HG02759 (cell line): Measurements from ENCODE around the gene KIFBP.
"Not testable (repeated sequence)": the region's sequence is repeated elsewhere in the genome, so short reads cannot be mapped to it uniquely, and the experiment has no call there.

Experiments
- ATAC-seq: cut with Tn5 transposase; IDR thresholded peaks from one replicate; pipeline ENCODE4 v1.9.1; 2021; ENCODE audit warnings: mild to moderate bottlenecking, moderate library complexity; ENCODE audit not compliant: unreplicated experiment

Gene KIFBP

GRCh38 chr10:68988530-68989316 lies at the start of gene KIFBP:
TSS of gene KIFBP (plus strand) at chr10:68988803. CDS start at chr10:68988833, 30 bp downstream.
- ATAC-seq: peak; percentile 85

DNA sequence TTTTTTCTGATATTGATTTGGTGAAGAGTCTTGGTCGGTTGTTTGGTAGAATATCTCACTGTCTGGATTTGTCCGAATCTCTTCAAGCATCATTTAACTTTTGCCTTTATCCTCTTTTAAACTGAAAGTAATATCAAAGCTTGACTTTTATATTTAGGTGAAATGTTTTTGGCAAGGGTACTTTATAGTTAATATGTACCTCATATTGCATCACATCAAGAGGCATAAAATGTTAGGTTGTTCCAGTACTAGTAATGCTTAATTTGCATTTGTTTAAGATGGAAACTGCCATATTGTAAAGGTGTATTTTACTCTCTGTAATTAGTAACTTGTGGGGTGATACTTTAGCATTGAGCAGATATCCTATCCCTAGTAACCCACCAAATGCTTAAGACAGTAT lies 49.7 kb upstream of the KIFBP start:
- ATAC-seq: no peak

- ATAC-seq: not testable (repeated sequence)
These were observed 47.7 kb upstream of the KIFBP start for GRCh38 chr10:68940917-68941316.

GRCh38 chr10:68950598-68950997 lies 38.0 kb upstream of the KIFBP start:
- ATAC-seq: no peak

GRCh38 chr10:68954904-68955303 lies 33.7 kb upstream of the KIFBP start:
- no peak for ATAC-seq

GRCh38 chr10:68955355-68955831 lies 33.2 kb upstream of the KIFBP start:
- peak; percentile 7 for ATAC-seq

- peak; percentile 88 for ATAC-seq
These were observed 32.6 kb upstream of the KIFBP start, which contains the start of gene DDX21 for GRCh38 chr10:68955832-68956532. TSS of gene DDX21 (plus strand) at chr10:68956170. CDS start at chr10:68956226, 56 bp downstream.

DNA sequence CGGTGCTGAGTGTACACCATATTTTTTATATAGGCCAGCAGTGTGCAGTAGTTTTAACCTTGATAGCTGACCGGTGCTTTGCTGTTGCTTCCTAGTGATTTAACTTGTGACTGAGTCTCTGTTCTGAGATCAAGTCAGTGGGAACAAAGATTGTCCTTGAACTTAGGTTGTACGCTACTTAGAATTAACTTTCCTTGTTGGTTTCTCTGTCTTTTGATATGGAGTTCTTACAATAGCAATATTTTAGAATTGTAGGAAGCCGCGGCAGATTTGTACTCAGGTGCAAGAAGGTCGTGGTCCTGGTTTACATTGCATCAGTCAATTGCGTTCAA lies 31.4 kb upstream of the KIFBP start:
- ATAC-seq: no peak

DNA sequence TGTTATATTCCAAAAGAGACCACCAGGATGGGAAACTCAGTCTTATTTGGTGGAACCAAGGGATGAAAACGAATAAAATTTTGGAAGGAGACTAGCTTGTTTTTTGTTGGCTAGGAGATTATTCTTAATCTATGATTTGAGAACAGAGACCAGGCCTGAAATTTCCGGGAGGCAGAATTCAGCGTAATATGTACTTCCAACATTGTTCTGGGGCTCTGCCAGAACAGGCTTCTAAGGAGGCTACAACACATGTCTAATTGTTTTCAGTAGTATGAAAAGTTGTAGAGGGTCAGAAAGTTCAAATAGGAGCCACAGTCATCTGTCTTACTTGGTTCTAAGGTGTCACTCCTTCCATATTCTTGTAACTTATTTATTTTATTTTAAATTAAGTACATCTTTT lies 30.9 kb upstream of the KIFBP start:
- ATAC-seq: no peak

GRCh38 chr10:68959695-68960527 lies 28.7 kb upstream of the KIFBP start:
- ATAC-seq: no peak

GRCh38 chr10:68963151-68963550 lies 25.5 kb upstream of the KIFBP start:
- ATAC-seq: no peak

- ATAC-seq: no peak
These were observed 14.6 kb upstream of the KIFBP start for GRCh38 chr10:68973975-68974374.

DNA sequence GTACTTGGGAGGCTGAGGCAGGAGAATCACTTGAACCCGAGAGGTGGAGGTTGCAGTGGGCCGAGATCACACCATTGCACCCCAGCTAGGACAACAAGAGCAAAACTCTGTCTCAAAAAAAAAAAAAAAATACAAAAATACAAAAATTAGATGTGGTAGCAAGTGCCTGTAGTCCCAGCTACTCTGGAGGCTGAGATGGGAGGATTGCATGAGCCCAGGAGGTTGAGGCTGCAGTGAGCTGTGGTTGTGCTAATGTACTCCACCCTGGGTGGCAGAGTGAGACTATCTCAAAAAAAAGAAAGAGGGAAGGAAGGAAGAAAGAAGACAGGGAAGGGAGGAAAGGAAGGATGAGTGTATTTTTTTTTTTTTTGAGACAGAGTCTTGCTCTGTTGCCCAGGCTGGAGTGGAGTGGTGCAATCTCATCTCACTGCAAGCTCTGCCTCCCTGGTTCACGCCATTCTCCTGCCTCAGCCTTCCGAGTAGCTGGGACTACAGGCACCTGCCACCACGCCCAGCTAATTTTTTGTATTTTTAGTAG lies 12.6 kb upstream of the KIFBP start:
- not testable (repeated sequence) for ATAC-seq

- ATAC-seq: not testable (repeated sequence)
These were observed 8.9 kb upstream of the KIFBP start for GRCh38 chr10:68979738-68980137.

DNA sequence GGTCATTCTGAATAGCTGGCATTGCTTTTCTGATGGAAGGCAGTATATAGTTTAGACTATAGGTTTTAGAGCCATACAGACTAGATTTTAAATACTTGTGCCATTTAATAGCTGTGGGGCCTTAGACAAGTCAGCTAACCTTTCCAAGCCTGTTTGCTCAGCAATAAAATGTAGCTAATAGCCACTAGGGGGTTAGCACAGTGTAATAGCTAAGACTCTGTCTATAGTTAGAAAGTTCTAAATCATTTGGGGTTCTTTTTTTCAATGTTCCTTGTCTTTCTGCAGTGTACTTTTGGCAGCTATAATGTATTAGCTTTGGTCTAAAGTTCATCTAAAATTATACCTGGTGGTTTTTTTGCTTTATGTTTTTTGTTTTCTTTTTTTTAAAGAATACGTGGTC lies 7.5 kb upstream of the KIFBP start:
- ATAC-seq: no peak

- ATAC-seq: no peak
These were observed 6.2 kb upstream of the KIFBP start for GRCh38 chr10:68982389-68982788.

DNA sequence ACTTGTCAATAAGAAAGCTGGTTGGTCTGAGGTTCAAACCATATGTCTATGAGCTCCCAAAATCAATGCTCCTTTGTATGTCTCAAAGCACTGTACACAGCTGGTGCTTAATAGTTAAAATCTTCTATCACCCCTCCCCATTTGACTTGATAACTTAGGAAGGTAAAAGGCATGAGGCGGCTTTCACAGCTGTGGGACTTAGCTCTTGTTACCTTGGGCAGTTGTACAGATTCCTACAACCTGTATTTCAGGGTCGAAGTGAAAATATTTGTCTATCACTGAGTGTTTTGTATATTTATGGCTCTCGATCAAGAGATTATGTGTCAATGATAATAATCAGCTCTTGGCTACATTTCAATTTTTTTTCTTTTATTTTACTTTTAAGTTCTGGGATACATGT lies 992 bp upstream of the KIFBP start:
- no peak for ATAC-seq

GRCh38 chr10:68989317-68989990 lies 851 bp downstream of the KIFBP start:
- ATAC-seq: no peak

- no peak for ATAC-seq
These were observed 4.2 kb downstream of the KIFBP start for GRCh38 chr10:68992636-68993440.

- peak; percentile 20 for ATAC-seq
These were observed 8.6 kb downstream of the KIFBP start for GRCh38 chr10:68997211-68997610.
